Ishikawa (cell line): ENCODE measurements around the gene RPSA.

Experiments
- CEBPB ChIP-seq: IDR thresholded peaks from 2 replicates; pipeline ENCODE4 v1.6.1; 2012
- EP300 ChIP-seq: IDR thresholded peaks from 2 replicates; pipeline ENCODE4 v1.6.1; 2012; ENCODE audit warnings: borderline replicate concordance
- FOXM1 ChIP-seq: IDR thresholded peaks from 2 replicates; pipeline ENCODE4 v1.6.1; 2012; ENCODE audit warnings: low read depth, borderline replicate concordance
- TAF1 ChIP-seq: IDR thresholded peaks from 2 replicates; pipeline ENCODE4 v1.6.1; 2012; ENCODE audit warnings: low read depth, mild to moderate bottlenecking
- TCF12 ChIP-seq: IDR thresholded peaks from 2 replicates; pipeline ENCODE4 v1.6.1; 2012; ENCODE audit warnings: low read depth
- TEAD4 ChIP-seq: IDR thresholded peaks from 2 replicates; pipeline ENCODE4 v1.6.1; 2012
- YY1 ChIP-seq: IDR thresholded peaks from 2 replicates; pipeline ENCODE4 v1.6.1; 2012; ENCODE audit warnings: low read depth
- TF ChIP-seq, protein P1 (sequence below): IDR thresholded peaks from 2 replicates; pipeline ENCODE4 v1.6.1; 2012; ENCODE audit warnings: low read depth, mild to moderate bottlenecking
- TF ChIP-seq, protein P2 (sequence below): IDR thresholded peaks from 2 replicates; pipeline ENCODE4 v1.6.1; 2012

DNA sequence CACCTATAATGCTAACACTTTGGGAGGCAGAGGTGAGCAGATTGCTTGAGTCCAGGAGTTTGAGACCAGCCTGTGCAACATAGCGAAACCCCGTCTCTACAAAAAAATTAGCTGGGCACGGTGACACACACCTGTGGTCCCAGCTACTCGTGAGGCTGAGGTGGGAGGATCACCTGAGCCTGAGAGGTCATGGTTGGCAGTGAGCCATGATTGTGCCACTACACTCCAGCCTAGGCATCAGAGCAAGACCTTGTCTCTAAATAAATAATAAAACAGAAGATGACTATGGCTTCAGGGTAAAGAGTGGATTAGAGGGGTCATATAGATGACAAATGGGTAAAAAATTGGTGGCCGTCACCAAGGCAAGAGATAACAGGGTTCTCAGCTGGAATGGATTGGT, 20.2 kb upstream of the RPSA start:
- TF ChIP-seq EP300: no peak
- no peak for TF ChIP-seq CEBPB
- TF ChIP-seq TAF1: no peak
- TF ChIP-seq, protein P1, sequence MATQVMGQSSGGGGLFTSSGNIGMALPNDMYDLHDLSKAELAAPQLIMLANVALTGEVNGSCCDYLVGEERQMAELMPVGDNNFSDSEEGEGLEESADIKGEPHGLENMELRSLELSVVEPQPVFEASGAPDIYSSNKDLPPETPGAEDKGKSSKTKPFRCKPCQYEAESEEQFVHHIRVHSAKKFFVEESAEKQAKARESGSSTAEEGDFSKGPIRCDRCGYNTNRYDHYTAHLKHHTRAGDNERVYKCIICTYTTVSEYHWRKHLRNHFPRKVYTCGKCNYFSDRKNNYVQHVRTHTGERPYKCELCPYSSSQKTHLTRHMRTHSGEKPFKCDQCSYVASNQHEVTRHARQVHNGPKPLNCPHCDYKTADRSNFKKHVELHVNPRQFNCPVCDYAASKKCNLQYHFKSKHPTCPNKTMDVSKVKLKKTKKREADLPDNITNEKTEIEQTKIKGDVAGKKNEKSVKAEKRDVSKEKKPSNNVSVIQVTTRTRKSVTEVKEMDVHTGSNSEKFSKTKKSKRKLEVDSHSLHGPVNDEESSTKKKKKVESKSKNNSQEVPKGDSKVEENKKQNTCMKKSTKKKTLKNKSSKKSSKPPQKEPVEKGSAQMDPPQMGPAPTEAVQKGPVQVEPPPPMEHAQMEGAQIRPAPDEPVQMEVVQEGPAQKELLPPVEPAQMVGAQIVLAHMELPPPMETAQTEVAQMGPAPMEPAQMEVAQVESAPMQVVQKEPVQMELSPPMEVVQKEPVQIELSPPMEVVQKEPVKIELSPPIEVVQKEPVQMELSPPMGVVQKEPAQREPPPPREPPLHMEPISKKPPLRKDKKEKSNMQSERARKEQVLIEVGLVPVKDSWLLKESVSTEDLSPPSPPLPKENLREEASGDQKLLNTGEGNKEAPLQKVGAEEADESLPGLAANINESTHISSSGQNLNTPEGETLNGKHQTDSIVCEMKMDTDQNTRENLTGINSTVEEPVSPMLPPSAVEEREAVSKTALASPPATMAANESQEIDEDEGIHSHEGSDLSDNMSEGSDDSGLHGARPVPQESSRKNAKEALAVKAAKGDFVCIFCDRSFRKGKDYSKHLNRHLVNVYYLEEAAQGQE: no peak
- TF ChIP-seq FOXM1: no peak
- TF ChIP-seq, protein P2, sequence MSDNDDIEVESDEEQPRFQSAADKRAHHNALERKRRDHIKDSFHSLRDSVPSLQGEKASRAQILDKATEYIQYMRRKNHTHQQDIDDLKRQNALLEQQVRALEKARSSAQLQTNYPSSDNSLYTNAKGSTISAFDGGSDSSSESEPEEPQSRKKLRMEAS: no peak
- no peak for TF ChIP-seq TCF12
- no peak for TF ChIP-seq TEAD4
- no peak for TF ChIP-seq YY1
